Sigmoid colon (tissue), 7 donors: ENCODE results near the gene MALAT1. TPM values are rescaled to one million over a fixed set of nuclear protein-coding genes. Genes with fewer than 3 reads are reported as not detected.
"Not testable (repeated sequence)": the region's sequence is repeated elsewhere in the genome, so short reads cannot be mapped to it uniquely, and the experiment has no call there.

Experiments used
- DNase-seq: peaks from one replicate; pipeline ENCODE4 v3.0.0-alpha.2; 2019
- H3K27ac ChIP-seq, 4 donors: fragments of 200-600 bp; sonication (generic); one replicate each; pipeline ENCODE4 v1.5.1; 2016 to 2019; ENCODE audit warnings: mild to moderate bottlenecking in 1 of 4
- H3K27me3 ChIP-seq, 3 donors: fragments of 200-600 bp; sonication (generic); one replicate each; pipeline ENCODE4 v1.5.1; 2019; ENCODE audit warnings: mild to moderate bottlenecking in 1 of 3
- H3K36me3 ChIP-seq, 4 donors: fragments of 200-600 bp; sonication (generic); one replicate each; pipeline ENCODE4 v1.5.1; 2016 to 2019
- H3K4me1 ChIP-seq, 4 donors: fragments of 200-600 bp; sonication (generic); one replicate each; pipeline ENCODE4 v1.5.1; 2017 to 2019
- H3K4me3 ChIP-seq, 4 donors: fragments of 200-600 bp; sonication (generic); one replicate each; pipeline ENCODE4 v1.5.1; 2017 to 2019; ENCODE audit warnings: mild to moderate bottlenecking in 2 of 4, moderate library complexity in 1 of 4
- H3K9me3 ChIP-seq, 4 donors: fragments of 200-600 bp in 3 of 4; sonication (generic) in 3 of 4; one replicate each; pipeline versions ENCODE4 v1.5.1 to v1.6.1; 2013 to 2019
- EP300 ChIP-seq, 4 donors: sonication (generic); formaldehyde crosslinking; IDR thresholded peaks; one replicate each; pipeline ENCODE4 v1.6.1; 2017; ENCODE audit warnings: antibody characterized with exemption in 4 of 4
- POLR2A ChIP-seq, 2 donors: fragments of 450-650 bp; IDR thresholded peaks; one replicate each; pipeline ENCODE4 v1.6.1; 2016; ENCODE audit warnings: antibody characterized with exemption in 2 of 2, mild to moderate bottlenecking in 2 of 2, moderate library complexity in 2 of 2
- POLR2AphosphoS5 ChIP-seq, 4 donors: sonication (generic); formaldehyde crosslinking; IDR thresholded peaks; one replicate each; pipeline ENCODE4 v1.6.1; 2017; ENCODE audit warnings: antibody characterized with exemption in 4 of 4
- WGBS, 2 donors: extraction: QIAGEN DNeasy Blood & Tissue Kit; methylation state at CpG; one replicate each; pipeline ENCODE4 v1.1.7; 2013; 5-methylcytosine and 5-hydroxymethylcytosine counted together
- intact Hi-C: fragments of 100-400 bp; cut with DNase I; formaldehyde crosslinking; loops from one replicate; pipeline ENCODE4 v1.15.1; 2023
- polyA plus RNA-seq, 3 donors: library from polyadenylated mRNA; stranded (reverse); fragments of 200-250 nt; gene quantifications; one replicate each; pipeline ENCODE4 v1.2.3, GENCODE V29; 2013
- total RNA-seq, 4 donors: library from RNA; depleted of rRNA; stranded (reverse); fragments of >200 nt; gene quantifications; one replicate each; pipeline ENCODE4 v1.1.0, GENCODE V29; 2016
- TF ChIP-seq, protein P1 (sequence below), 4 experiments: fragments of 450-650 bp in 3 of 4; fragments of 200-600 bp in 1 of 4; IDR thresholded peaks; one replicate each; pipeline ENCODE4 v1.5.1; 2016 to 2019; ENCODE audit warnings: antibody characterized with exemption in 4 of 4, mild to moderate bottlenecking in 3 of 4, moderate library complexity in 2 of 4
- donor health status: healthy with polysubstance abuse.
- donor health status: Bipolar disorder and iron deficiency.
- donor health status: healthy.

Gene MALAT1
- total and polyA plus RNA-seq, 7 donors: 6.6 to 32,672 (median 10,511) TPM

DNA sequence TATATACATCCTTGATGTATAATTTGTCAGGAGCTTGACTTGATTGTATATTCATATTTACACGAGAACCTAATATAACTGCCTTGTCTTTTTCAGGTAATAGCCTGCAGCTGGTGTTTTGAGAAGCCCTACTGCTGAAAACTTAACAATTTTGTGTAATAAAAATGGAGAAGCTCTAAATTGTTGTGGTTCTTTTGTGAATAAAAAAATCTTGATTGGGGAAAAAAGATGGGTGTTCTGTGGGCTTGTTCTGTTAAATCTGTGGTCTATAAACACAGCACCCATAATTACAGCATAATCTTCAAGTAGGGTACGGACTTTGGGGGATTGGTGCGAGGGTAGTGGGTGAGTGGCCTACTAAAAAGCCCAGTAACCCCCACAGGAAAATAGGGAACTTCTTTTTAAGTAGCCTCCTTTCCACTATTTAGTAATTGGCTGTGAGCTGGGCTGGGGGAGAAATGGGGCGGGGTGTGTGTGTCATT lies 7.5 kb downstream of the MALAT1 start:
- Histone ChIP-seq H3K27ac (peak overlapping the region; percentile 92 to 100 (median 97)), H3K36me3 (peaks cover 46 to 52% (median 49%) of the 10 kb centered on the region in 4 donors), H3K4me1 (peaks cover 0 to 44% (median 36%) of the 10 kb centered on the region in 4 donors), H3K9me3 (no peaks in the 10 kb centered on the region), H3K4me3 (peak overlapping the region; percentile 73 to 92 (median 84)), H3K27me3 (no peaks in the 10 kb centered on the region)
- DNase-seq: peak; percentile 82
- TF ChIP-seq EP300 (IDR thresholded peaks at IDR 0.05) (no peak), POLR2AphosphoS5 (IDR thresholded peaks at IDR 0.05) (peak in 2 of 4 donors; percentile 2 to 50), POLR2A (IDR thresholded peaks at IDR 0.05) (peak in 1 of 2 donors; percentile 10)
- TF ChIP-seq, protein P1, sequence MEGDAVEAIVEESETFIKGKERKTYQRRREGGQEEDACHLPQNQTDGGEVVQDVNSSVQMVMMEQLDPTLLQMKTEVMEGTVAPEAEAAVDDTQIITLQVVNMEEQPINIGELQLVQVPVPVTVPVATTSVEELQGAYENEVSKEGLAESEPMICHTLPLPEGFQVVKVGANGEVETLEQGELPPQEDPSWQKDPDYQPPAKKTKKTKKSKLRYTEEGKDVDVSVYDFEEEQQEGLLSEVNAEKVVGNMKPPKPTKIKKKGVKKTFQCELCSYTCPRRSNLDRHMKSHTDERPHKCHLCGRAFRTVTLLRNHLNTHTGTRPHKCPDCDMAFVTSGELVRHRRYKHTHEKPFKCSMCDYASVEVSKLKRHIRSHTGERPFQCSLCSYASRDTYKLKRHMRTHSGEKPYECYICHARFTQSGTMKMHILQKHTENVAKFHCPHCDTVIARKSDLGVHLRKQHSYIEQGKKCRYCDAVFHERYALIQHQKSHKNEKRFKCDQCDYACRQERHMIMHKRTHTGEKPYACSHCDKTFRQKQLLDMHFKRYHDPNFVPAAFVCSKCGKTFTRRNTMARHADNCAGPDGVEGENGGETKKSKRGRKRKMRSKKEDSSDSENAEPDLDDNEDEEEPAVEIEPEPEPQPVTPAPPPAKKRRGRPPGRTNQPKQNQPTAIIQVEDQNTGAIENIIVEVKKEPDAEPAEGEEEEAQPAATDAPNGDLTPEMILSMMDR (IDR thresholded peaks at IDR 0.05): no peak
- WGBS, 2 donors: 18 to 36% methylated on average over 4 of the region's 4 CpGs
- intact Hi-C loops: loop anchor here (2.0 to 10.0 kb wide), 2 partner anchors 36 to 212 kb away; no protein-coding TSS in a partner anchor

DNA sequence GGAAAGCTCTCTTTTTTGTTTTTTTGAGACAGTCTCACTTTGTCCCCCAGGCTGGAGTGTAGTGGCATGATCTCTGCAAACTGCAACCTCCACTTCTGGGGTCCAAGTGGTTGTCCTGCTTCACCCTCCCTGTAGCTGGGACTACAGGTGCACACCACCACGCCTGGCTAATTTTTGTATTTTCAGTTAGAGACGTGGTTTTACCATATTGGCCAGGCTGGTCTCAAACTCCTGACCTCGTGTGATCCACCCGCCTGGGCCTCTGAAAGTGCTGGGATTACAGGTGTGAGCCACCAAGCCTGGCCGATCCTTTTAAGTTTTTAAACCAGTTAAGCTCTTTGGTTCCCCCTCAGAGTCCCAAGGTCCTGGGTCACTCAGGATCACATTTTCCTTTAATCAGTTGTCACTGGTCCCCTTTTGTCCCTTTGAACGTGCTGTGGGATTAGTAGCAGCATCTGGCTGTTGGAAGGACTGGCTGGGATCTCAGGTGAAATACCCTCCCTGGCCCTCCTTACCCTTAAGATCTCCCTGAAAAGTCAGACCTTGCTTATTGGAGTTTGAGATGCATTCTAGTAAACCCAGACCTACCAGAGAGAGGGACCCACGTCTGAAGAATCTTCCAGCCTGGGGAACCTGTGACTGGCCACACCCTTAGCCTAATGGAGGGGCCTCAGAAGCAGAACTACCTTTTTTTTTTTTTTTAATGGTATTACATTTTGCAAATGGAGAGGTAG lies 8.1 kb downstream of the MALAT1 start:
- 8 to 15% methylated on average over 7 of the region's 7 CpGs for WGBS, 2 donors
- Histone ChIP-seq H3K27ac (peak overlapping the region; percentile 92 to 100 (median 97)), H3K4me1 (peaks cover 0 to 44% (median 36%) of the 10 kb centered on the region in 4 donors), H3K4me3 (peak overlapping the region; percentile 22 to 92 (median 52)), H3K36me3 (peaks cover 40 to 46% (median 43%) of the 10 kb centered on the region in 4 donors), H3K9me3 (no peaks in the 10 kb centered on the region), H3K27me3 (no peaks in the 10 kb centered on the region)
- peak; percentile 85 for DNase-seq
- intact Hi-C loops: loop anchor here (2.0 to 10.0 kb wide), 2 partner anchors 36 to 212 kb away; no protein-coding TSS in a partner anchor
- TF ChIP-seq POLR2AphosphoS5 (IDR thresholded peaks at IDR 0.05) (peak; percentile 66 to 90 (median 83)), POLR2A (IDR thresholded peaks at IDR 0.05) (peak in 1 of 2 donors; percentile 27), EP300 (IDR thresholded peaks at IDR 0.05) (no peak)

DNA sequence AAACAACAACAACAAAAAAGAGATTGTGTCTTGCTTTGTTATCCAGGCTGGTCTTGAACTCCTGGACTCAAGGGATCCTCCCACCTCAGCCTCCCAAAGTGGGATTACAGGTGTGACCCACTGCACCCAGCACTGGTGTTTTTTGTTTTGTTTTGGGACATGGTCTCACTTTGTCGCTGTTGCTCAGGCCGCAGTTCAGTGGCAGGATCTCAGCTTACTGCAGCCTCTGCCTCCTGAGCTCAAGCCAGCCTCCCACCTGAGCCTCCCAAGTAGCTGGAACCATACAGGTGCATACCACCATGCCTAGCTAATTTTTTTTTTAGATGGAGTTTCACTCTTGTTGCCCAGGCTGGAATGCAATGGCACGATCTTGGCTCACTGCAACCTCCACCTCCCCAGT lies 13.5 kb downstream of the MALAT1 start:
- not testable (repeated sequence) for H3K9me3 ChIP-seq, H3K36me3 ChIP-seq, H3K27ac ChIP-seq, H3K27me3 ChIP-seq, H3K4me3 ChIP-seq
- 95 to 97% methylated on average over 3 of the region's 3 CpGs for WGBS, 2 donors
- peaks cover 0 to 12% (median 8%) of the 10 kb centered on the region in 4 donors for H3K4me1 ChIP-seq
- DNase-seq: peak; percentile 63
- intact Hi-C loops: loop anchor here (10.0 kb wide), 1 partner anchor 248 kb away; the partner anchor contains the start of gene POLA2

DNA sequence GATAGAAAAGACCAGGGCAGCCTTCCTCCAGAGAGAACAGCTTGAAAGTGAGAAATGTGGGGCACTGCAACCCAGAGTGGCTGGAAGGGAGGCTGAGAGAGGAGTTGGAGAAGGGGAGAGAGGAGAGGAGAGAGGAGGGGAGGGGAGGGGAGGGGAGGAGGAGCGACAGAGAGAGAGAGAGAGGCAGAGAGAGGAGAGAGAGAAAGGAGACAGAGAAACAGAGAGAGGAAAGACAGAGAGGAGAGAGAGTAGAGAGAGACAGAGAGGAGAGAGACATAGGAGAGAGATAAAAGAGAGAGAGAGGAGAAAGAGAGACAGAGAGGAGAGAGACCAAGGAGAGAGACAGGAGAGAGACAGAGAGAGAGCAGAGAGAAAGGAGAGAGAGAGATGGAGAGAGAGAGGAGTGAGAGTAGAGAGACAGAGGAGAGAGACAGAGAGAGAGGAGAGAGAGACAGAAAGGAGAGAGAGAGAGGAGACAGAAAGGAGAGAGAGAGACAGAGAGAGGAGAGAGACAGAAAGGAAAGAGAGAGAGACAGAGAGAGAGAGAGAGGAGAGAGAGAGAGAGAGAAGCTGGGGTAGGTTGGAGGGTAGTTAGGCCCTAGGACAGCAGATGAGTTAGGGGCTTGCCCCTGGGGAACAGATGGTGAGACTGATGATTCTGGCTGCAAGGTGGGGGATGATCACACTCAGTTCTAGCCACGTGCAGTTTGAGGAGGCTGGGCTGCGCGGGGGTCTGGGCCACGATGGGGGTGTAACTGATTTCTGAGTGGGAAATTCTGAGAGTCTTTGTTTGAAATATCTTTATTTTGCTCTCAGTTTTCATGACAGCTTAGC lies 17.5 kb downstream of the MALAT1 start:
- TF ChIP-seq EP300 (IDR thresholded peaks at IDR 0.05): no peak
- TF ChIP-seq, protein P1 (IDR thresholded peaks at IDR 0.05): no peak
- TF ChIP-seq POLR2AphosphoS5 (IDR thresholded peaks at IDR 0.05): no peak
- no peak for TF ChIP-seq POLR2A (IDR thresholded peaks at IDR 0.05)
- Histone ChIP-seq H3K27me3 (no peaks in the 10 kb centered on the region), H3K4me1 (no peaks in the 10 kb centered on the region), H3K9me3 (no peaks in the 10 kb centered on the region), H3K4me3 (no peak overlapping the region), H3K36me3 (no peaks in the 10 kb centered on the region), H3K27ac (peak overlapping the region in 1 of 4 donors; percentile 14)
- WGBS, 2 donors: 70 to 74% methylated on average over 5 of the region's 5 CpGs
- DNase-seq: peak; percentile 57
- intact Hi-C loops: loop anchor here (10.0 kb wide), 1 partner anchor 252 kb away; the partner anchor contains the start of gene POLA2

DNA sequence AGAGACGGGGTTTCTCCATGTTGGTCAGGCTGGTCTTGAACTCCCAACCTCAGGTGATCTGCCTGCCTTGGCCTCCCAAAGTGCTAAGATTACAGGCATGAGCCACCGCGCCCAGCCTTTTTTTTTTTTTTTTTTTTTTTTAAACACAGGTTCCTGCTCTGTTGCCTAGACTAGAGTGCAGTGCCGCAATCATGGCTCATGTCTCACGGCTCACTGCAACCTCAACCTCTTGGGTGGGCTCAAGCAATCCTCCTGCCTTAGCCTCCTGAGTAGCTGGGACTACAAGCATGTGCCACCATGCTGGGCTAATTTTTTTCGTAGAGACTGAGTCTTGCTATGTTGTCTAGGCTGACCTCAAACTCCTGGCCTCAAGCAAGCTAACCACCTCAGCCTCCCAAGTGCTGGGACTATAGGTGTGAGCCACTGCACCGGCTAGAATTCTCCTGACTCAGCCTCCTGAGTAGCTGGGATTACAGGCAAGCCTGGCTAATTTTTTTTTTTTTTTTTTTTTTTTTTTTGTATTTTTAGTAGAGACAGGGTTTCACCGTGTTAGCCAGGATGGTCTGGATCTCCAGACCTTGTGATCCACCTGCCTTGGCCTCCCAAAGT lies 20.2 kb downstream of the MALAT1 start:
- intact Hi-C loops: loop anchor here (10.0 kb wide), 1 partner anchor 254 kb away; the partner anchor contains the start of gene POLA2
- H3K27ac ChIP-seq: not testable (repeated sequence)

More for the DNA sequence above, 20.2 kb downstream of the MALAT1 start:
- not testable (repeated sequence) for H3K4me1 ChIP-seq, H3K9me3 ChIP-seq, H3K4me3 ChIP-seq, H3K27me3 ChIP-seq, H3K36me3 ChIP-seq
- 88 to 95% methylated on average over 8 of the region's 8 CpGs for WGBS, 2 donors
- peak; percentile 37 for DNase-seq
